DND-41 (cell line): Measurements from ENCODE around the gene FUCA1.
A peak's percentile ranks its signal among the peaks of the same experiment; 100 is the strongest.
"Not testable (repeated sequence)": the region's sequence is repeated elsewhere in the genome, so short reads cannot be mapped to it uniquely, and the experiment has no call there.

Experiments used
- ATAC-seq: fragments of 200-7000 bp; cut with Tn5 transposase; 3 replicates; pipeline ENCODE4 v1.9.1; 2021; ENCODE audit warnings: low read depth; ENCODE audit not compliant: insufficient read depth
- DNase-seq: peaks from one replicate; pipeline ENCODE4 v3.0.0-alpha.2; 2020
- H2AFZ ChIP-seq: 2 replicates; pipeline ENCODE4 v1.6.0; 2012; ENCODE audit warnings: low read depth, low read length
- H3K27ac ChIP-seq: 2 replicates; pipeline ENCODE4 v1.5.1; 2012; ENCODE audit warnings: low read length, inconsistent platforms
- H3K27me3 ChIP-seq: fragments of 200-600 bp; sonication (generic); 2 replicates; pipeline ENCODE4 v1.6.0; 2012; ENCODE audit warnings: low read length, mild to moderate bottlenecking, inconsistent platforms; ENCODE audit not compliant: insufficient read depth, poor library complexity
- H3K36me3 ChIP-seq: 2 replicates; pipeline ENCODE4 v1.5.1; 2012; ENCODE audit warnings: low read length, inconsistent platforms; ENCODE audit not compliant: insufficient read depth
- H3K4me1 ChIP-seq: 2 replicates; pipeline ENCODE4 v1.5.1; 2012; ENCODE audit warnings: mild to moderate bottlenecking, low read length; ENCODE audit not compliant: insufficient read depth
- H3K4me2 ChIP-seq: 2 replicates; pipeline ENCODE4 v1.6.0; 2012; ENCODE audit warnings: mild to moderate bottlenecking, moderate library complexity, low read length, inconsistent platforms; ENCODE audit not compliant: insufficient read depth
- H3K4me3 ChIP-seq, 2 experiments: fragments of 200-600 bp in 1 of 2; shearing (Covaris generic) in 1 of 2; 2 replicates each; pipeline ENCODE4 v1.5.1; 2012 to 2016; ENCODE audit warnings: inconsistent platforms in 2 of 2, low read length in 2 of 2, mild to moderate bottlenecking in 2 of 2, low read depth in 1 of 2, moderate library complexity in 1 of 2
- H3K79me2 ChIP-seq: 2 replicates; pipeline ENCODE4 v1.6.0; 2012; ENCODE audit warnings: low read length, inconsistent platforms; ENCODE audit not compliant: insufficient read depth
- H3K9ac ChIP-seq: 2 replicates; pipeline ENCODE4 v1.6.0; 2012; ENCODE audit warnings: low read depth, mild to moderate bottlenecking, inconsistent platforms, low read length, moderate library complexity
- H3K9me3 ChIP-seq: 2 replicates; pipeline ENCODE4 v1.5.1; 2012; ENCODE audit warnings: low read length, moderate library complexity, mild to moderate bottlenecking, inconsistent platforms; ENCODE audit not compliant: insufficient read depth, severe bottlenecking
- H4K20me1 ChIP-seq: 2 replicates; pipeline ENCODE4 v1.6.0; 2012; ENCODE audit warnings: low read length; ENCODE audit not compliant: insufficient read depth
- EZH2 ChIP-seq: IDR thresholded peaks from 3 replicates; pipeline ENCODE4 v1.6.1; 2012; ENCODE audit warnings: borderline replicate concordance, low read depth, mild to moderate bottlenecking, moderate library complexity, low read length, inconsistent platforms; ENCODE audit not compliant: severe bottlenecking
- TF ChIP-seq, protein P1 (sequence below): IDR thresholded peaks from 2 replicates; pipeline ENCODE4 v1.5.1; 2012; ENCODE audit warnings: borderline replicate concordance, low read length, moderate library complexity, mild to moderate bottlenecking; ENCODE audit not compliant: poor library complexity, severe bottlenecking; ENCODE audit errors: extremely low read depth

Gene FUCA1

DNA sequence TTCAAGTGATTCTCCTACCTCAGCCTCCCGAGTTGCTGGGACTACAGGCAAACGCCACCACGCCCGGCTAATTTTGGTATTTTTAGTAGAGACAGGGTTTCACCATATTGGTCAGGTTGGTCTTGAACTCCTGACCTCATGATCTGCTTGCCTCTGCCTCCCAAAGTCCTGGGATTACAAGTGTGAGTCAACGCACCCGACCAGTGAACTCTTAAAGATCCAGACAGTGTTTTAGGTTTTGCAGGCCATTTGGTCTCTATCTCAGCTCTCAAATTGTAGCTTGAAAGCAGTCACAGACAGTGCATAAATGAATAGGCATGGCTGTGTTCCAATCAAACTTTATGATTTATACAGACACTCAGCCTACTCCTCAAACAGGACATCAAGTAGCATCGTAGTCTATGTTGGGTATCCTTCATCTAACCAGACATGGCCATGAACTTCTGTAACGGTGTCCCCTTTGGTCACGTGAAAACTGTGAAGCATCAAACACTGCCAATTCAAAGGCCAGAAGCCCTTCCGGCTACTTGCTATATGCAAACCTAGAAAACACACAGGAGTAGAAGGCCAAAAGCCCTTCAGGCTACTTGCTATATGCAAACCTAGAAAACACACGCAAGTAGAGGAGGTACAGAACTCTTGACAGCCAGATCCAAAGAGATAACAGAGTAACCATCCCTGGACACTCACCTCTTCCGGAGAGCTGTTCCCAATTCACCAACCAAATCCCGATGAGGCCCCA is 3.1 kb downstream of the FUCA1 start:
- TF ChIP-seq EZH2, result no peak
- TF ChIP-seq, protein P1, sequence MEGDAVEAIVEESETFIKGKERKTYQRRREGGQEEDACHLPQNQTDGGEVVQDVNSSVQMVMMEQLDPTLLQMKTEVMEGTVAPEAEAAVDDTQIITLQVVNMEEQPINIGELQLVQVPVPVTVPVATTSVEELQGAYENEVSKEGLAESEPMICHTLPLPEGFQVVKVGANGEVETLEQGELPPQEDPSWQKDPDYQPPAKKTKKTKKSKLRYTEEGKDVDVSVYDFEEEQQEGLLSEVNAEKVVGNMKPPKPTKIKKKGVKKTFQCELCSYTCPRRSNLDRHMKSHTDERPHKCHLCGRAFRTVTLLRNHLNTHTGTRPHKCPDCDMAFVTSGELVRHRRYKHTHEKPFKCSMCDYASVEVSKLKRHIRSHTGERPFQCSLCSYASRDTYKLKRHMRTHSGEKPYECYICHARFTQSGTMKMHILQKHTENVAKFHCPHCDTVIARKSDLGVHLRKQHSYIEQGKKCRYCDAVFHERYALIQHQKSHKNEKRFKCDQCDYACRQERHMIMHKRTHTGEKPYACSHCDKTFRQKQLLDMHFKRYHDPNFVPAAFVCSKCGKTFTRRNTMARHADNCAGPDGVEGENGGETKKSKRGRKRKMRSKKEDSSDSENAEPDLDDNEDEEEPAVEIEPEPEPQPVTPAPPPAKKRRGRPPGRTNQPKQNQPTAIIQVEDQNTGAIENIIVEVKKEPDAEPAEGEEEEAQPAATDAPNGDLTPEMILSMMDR, result no peak
- Histone ChIP-seq H3K36me3 (no peaks in the 10 kb centered on the region), H3K9me3 (no peaks in the 10 kb centered on the region), H3K4me2 (no peak overlapping the region), H2AFZ (no peak overlapping the region), H3K27ac (no peak overlapping the region), H3K4me1 (peaks cover 24% of the 10 kb centered on the region), H3K79me2 (no peaks in the 10 kb centered on the region), H3K27me3 (peaks cover 18% of the 10 kb centered on the region), H4K20me1 (no peaks in the 10 kb centered on the region), H3K9ac (no peak overlapping the region), H3K4me3 (no peak overlapping the region)
- DNase-seq (no peak), ATAC-seq (no peak)

DNA sequence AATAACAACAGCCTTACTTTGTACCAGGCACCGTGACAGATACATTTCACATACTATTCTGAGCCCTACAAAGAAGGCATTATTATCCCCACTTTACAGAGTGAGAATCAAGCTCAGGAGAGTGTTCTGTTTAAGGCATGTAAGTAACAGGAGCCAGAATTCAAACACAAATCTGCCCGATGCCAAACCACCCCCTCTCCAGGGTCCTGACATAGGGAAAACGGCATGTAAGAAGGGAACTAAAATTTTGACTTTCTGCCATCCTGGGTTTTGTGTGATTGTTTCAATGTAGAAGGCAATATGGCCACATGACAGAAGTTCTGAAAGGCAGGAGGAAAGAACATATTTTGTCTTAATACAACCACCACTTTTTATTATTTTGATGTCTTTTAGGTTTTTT is 5.5 kb downstream of the FUCA1 start:
- Histone ChIP-seq H3K79me2 (no peaks in the 10 kb centered on the region), H3K9me3 (no peaks in the 10 kb centered on the region), H3K4me3 (no peak overlapping the region), H3K4me1 (peaks cover 9% of the 10 kb centered on the region), H3K27me3 (peaks cover 4% of the 10 kb centered on the region), H3K36me3 (no peaks in the 10 kb centered on the region), H2AFZ (no peak overlapping the region), H3K9ac (no peak overlapping the region), H3K4me2 (no peak overlapping the region), H3K27ac (no peak overlapping the region), H4K20me1 (no peaks in the 10 kb centered on the region)
- TF ChIP-seq, protein P1, result no peak
- no peak for TF ChIP-seq EZH2
- DNase-seq (no peak), ATAC-seq (no peak)

DNA sequence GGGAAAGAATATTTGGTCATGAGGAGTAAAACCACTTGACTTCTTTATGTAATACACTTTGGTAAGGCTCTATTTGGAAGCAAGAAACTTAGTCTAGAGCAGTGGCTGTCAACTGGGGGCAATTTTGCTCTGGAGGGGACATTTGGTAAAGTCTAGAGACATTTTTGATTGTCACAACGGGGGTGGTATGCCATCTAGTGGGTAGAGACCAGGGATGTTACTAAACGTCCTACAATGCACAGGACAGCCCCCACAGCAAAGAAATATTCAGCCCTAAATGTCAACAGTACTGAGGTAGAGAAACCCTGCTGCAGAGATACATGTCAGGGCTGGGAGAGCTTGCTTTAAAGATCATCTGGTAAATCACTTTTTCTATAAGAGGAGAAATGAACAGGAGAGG is 13.5 kb downstream of the FUCA1 start:
- Histone ChIP-seq H3K9me3 (no peaks in the 10 kb centered on the region), H3K27me3 (no peaks in the 10 kb centered on the region), H3K4me2 (no peak overlapping the region), H3K9ac (no peak overlapping the region), H4K20me1 (no peaks in the 10 kb centered on the region), H3K4me3 (no peak overlapping the region), H3K79me2 (no peaks in the 10 kb centered on the region), H2AFZ (no peak overlapping the region), H3K27ac (no peak overlapping the region), H3K36me3 (no peaks in the 10 kb centered on the region), H3K4me1 (no peaks in the 10 kb centered on the region)
- no peak for ATAC-seq
- no peak for DNase-seq
- TF ChIP-seq, protein P1, result peak; percentile 41
- TF ChIP-seq EZH2, result no peak

- not testable (repeated sequence) for H3K9me3 ChIP-seq, H2AFZ ChIP-seq
These were observed 15.0 kb downstream of the FUCA1 start for GRCh38 chr1:23853124-23853523.

GRCh38 chr1:23851406-23851805 is 16.7 kb downstream of the FUCA1 start:
- not testable (repeated sequence) for H2AFZ ChIP-seq, H3K9ac ChIP-seq, H3K4me1 ChIP-seq, H3K4me2 ChIP-seq, H4K20me1 ChIP-seq, H3K27me3 ChIP-seq, H3K4me3 ChIP-seq, H3K36me3 ChIP-seq, H3K27ac ChIP-seq, H3K79me2 ChIP-seq, H3K9me3 ChIP-seq, DNase-seq, ATAC-seq

More at GRCh38 chr1:23853124-23853523, 15.0 kb downstream of the FUCA1 start:
- H3K9ac ChIP-seq, H3K36me3 ChIP-seq, DNase-seq, H3K4me2 ChIP-seq, H3K4me1 ChIP-seq, H3K27ac ChIP-seq, ATAC-seq, H4K20me1 ChIP-seq, H3K27me3 ChIP-seq, H3K4me3 ChIP-seq, H3K79me2 ChIP-seq: not testable (repeated sequence)
